Activated CD8-positive, alpha-beta T cell treated with anti-CD3 and anti-CD28 coated beads, Interleukin-2, amount 10 ng/mL, durations not matched to agents 7 days and 5 days (primary cell): Measurements from ENCODE around the gene CDC20. TPM values are rescaled to one million over a fixed set of nuclear protein-coding genes. Genes with fewer than 3 reads are reported as not detected.

Experiments
- ATAC-seq: fragments of 150-1000 bp; cut with Tn5 transposase; one replicate; pipeline ENCODE4 v1.10.0; 2021; ENCODE audit warnings: moderate library complexity
- CTCF ChIA-PET: fragments of 350-600 bp; sonication (Branson Sonifier 250); formaldehyde crosslinking; loops from one replicate; lab custom pipeline; 2021; ENCODE audit warnings: antibody characterized with exemption; lab: Charles Lee
- POLR2A ChIA-PET: fragments of 350-600 bp; sonication (Branson Sonifier 250); formaldehyde crosslinking; loops from one replicate; lab custom pipeline; 2021; ENCODE audit warnings: antibody characterized with exemption; lab: Charles Lee
- DNase-seq: peaks from one replicate; pipeline ENCODE4 v3.0.0-alpha.2; 2020
- H3K27ac Mint-ChIP-seq: one replicate; pipeline ENCODE4 v1.8.0; 2021; ENCODE audit warnings: mild to moderate bottlenecking, mixed read lengths
- H3K27me3 Mint-ChIP-seq: one replicate; pipeline ENCODE4 v1.8.0; 2021; ENCODE audit warnings: low read depth, mixed read lengths
- H3K36me3 Mint-ChIP-seq: one replicate; pipeline ENCODE4 v1.8.0; 2021; ENCODE audit warnings: low read depth, mixed read lengths
- H3K4me1 Mint-ChIP-seq: one replicate; pipeline ENCODE4 v1.8.0; 2021; ENCODE audit warnings: low read depth, mixed read lengths
- H3K4me3 Mint-ChIP-seq: one replicate; pipeline ENCODE4 v1.8.0; 2021; ENCODE audit warnings: mild to moderate bottlenecking, mixed read lengths
- H3K9me3 Mint-ChIP-seq: one replicate; pipeline ENCODE4 v1.8.0; 2022; ENCODE audit warnings: mixed read lengths; ENCODE audit not compliant: insufficient read depth
- total RNA-seq, 2 experiments: library from RNA; stranded (reverse); gene quantifications; one replicate each; pipeline ENCODE4 v1.2.3, GENCODE V29; 2021

The CDC20 gene
- total RNA-seq, 2 experiments from 2014 or later = 214 to 232 TPM

DNA sequence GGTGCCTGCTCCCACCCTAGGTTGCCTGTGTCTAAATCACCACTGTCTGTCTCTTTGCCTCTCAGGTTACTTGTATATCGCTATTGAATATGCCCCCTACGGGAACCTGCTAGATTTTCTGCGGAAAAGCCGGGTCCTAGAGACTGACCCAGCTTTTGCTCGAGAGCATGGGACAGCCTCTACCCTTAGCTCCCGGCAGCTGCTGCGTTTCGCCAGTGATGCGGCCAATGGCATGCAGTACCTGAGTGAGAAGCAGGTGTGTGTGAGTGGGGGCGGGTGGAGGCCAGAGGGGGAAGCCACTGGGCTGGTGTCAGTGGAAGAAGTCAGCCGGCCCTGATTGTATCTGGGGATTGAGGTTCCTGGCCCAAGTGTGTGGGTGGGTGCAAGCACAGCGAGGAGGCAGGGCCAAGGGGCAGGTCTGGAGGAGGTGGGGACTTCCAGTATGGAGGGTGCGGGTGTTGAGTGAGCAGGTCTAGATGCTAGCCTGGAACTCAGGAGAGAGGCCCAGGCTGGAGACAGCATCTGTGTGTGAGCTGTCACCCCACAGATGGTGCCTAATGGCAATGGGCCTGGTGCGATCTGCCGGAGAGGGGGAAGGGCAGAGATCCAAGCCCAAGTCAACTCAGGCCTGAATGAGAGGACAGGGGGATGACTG lies 40.8 kb upstream of the CDC20 start:
- no peak overlapping the region for H3K4me3 Mint-ChIP-seq
- no peaks in the 10 kb centered on the region for H3K4me1 Mint-ChIP-seq
- DNase-seq (no peak), ATAC-seq (no peak)
- CTCF ChIA-PET = no interaction called here
- H3K36me3 Mint-ChIP-seq = no peaks in the 10 kb centered on the region
- POLR2A ChIA-PET = no interaction called here
- H3K27me3 Mint-ChIP-seq = no peaks in the 10 kb centered on the region
- H3K9me3 Mint-ChIP-seq = no peaks in the 10 kb centered on the region
- no peak overlapping the region for H3K27ac Mint-ChIP-seq

DNA sequence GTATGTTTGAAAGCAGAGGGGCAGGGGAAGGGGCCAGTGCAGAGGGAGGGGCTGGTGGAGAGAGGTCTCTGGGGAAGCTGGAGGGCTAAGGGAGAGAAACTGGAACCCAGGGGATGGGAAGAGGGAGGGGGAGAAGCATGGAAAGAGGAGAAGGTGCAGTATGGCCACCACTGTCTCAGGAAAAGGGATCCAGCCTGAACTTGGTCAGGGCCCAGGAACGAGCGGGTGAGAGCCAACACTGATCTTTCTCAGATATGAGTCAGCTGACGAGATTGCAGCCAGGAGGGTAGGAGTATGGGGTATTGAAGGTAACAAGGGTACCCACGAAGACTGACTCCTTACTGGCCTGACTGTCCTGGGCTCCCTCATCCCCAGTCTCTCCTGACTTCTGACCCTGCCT lies 40.0 kb upstream of the CDC20 start:
- Mint-ChIP-seq H3K4me3 (no peak overlapping the region), H3K27me3 (no peaks in the 10 kb centered on the region), H3K4me1 (no peaks in the 10 kb centered on the region), H3K27ac (no peak overlapping the region), H3K36me3 (no peaks in the 10 kb centered on the region), H3K9me3 (no peaks in the 10 kb centered on the region)
- ChIA-PET POLR2A (no interaction called here), CTCF (no interaction called here)
- no peak for ATAC-seq
- DNase-seq = no peak

DNA sequence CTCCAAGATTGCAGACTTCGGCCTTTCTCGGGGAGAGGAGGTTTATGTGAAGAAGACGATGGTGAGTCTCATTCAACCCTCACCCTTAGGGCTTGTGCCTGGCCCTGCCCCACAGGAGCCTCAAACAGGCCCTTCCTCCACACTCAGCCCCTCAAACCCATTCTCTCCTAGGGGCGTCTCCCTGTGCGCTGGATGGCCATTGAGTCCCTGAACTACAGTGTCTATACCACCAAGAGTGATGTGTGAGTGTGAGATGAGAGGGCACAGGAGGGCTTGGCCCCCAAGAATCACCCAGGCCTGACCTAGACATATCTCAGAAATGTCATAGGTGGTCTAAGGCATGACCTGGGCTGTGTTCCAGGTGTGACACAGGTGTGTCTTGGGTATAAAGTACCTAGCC lies 39.5 kb upstream of the CDC20 start:
- Mint-ChIP-seq H3K4me3 (no peak overlapping the region), H3K27me3 (no peaks in the 10 kb centered on the region), H3K4me1 (no peaks in the 10 kb centered on the region), H3K36me3 (no peaks in the 10 kb centered on the region), H3K27ac (no peak overlapping the region), H3K9me3 (no peaks in the 10 kb centered on the region)
- ChIA-PET CTCF (no interaction called here), POLR2A (no interaction called here)
- ATAC-seq (no peak), DNase-seq (no peak)

DNA sequence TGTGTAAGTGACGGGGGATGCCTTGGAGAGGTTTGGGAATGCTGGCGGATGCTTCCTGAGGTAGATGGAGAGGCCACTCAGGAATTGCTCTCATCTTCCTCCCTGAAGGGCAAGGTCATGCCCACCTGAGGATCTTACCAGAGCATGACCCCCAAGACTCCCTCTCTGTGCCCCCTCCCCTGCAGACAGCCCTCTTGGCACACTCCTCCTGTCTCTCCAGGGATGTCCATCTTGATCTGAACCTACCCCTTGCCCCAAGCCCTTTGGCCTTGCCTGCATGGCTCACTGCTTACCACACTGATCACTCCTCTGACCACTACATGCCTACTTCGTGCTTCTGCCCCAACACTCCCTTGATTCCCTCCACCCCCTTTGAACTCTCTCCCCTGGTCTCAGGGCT lies 39.0 kb upstream of the CDC20 start:
- Mint-ChIP-seq H3K27me3 (no peaks in the 10 kb centered on the region), H3K27ac (no peak overlapping the region), H3K9me3 (peaks cover 3% of the 10 kb centered on the region), H3K4me3 (no peak overlapping the region), H3K4me1 (peaks cover 3% of the 10 kb centered on the region), H3K36me3 (peaks cover 2% of the 10 kb centered on the region)
- ATAC-seq (no peak), DNase-seq (no peak)
- CTCF ChIA-PET = no interaction called here
- POLR2A ChIA-PET = no interaction called here

DNA sequence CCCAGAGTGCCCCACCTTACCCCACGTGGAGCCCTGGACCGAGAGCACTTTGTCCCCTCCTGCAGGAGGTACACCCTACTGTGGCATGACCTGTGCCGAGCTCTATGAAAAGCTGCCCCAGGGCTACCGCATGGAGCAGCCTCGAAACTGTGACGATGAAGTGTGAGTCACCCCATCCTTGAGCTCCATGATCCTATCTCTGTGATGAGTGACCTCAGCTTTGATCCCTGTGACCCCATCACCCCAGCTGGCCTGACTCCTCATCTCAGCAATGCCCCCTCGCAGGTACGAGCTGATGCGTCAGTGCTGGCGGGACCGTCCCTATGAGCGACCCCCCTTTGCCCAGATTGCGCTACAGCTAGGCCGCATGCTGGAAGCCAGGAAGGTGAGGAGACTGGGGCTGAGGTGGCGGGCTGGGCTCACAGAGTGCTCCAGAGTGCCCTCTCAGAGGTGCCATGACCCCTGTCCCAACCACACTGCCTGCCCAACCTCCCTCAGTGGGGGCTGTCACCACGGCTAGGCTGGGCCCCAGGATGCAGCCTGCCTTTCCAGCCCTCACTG lies 37.4 kb upstream of the CDC20 start:
- no peak overlapping the region for H3K4me3 Mint-ChIP-seq
- CTCF ChIA-PET = no interaction called here
- H3K9me3 Mint-ChIP-seq = peaks cover 15% of the 10 kb centered on the region
- H3K27me3 Mint-ChIP-seq = no peaks in the 10 kb centered on the region
- ATAC-seq (no peak), DNase-seq (no peak)
- peaks cover 6% of the 10 kb centered on the region for H3K36me3 Mint-ChIP-seq
- H3K27ac Mint-ChIP-seq = no peak overlapping the region
- peaks cover 3% of the 10 kb centered on the region for H3K4me1 Mint-ChIP-seq
- POLR2A ChIA-PET = no interaction called here

DNA sequence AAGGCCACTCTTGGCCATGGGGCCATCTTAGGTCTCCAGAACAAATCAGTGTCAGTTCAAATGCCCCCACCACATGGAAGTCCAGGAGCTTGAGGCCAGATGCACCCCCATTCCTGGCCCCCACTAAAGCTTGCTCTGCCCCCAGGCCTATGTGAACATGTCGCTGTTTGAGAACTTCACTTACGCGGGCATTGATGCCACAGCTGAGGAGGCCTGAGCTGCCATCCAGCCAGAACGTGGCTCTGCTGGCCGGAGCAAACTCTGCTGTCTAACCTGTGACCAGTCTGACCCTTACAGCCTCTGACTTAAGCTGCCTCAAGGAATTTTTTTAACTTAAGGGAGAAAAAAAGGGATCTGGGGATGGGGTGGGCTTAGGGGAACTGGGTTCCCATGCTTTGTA lies 36.3 kb upstream of the CDC20 start:
- ATAC-seq (no peak), DNase-seq (no peak)
- Mint-ChIP-seq H3K27ac (no peak overlapping the region), H3K36me3 (peaks cover 6% of the 10 kb centered on the region), H3K4me3 (no peak overlapping the region), H3K4me1 (peaks cover 3% of the 10 kb centered on the region), H3K27me3 (no peaks in the 10 kb centered on the region), H3K9me3 (peaks cover 17% of the 10 kb centered on the region)
- CTCF ChIA-PET = no interaction called here
- POLR2A ChIA-PET = no interaction called here

DNA sequence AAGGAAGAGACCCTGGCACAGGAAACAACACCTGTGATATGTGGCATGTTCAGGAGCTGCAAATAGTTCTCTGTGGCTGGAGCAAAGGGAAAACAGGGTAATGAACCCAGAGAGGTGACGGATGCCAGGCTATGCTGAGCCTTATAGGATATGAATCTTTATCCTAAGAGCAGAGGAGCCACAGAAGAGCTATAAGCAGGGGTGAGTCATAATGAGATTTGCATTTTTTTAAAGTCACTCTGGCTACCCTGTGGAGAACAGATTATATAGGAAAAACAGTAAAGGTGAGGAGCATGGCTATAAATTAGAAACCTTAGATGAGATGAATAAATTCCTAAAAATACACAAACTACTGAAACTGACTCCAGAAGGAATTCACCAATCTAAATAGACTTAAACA lies 34.0 kb upstream of the CDC20 start:
- Mint-ChIP-seq H3K4me1 (peaks cover 5% of the 10 kb centered on the region), H3K9me3 (peaks cover 21% of the 10 kb centered on the region), H3K36me3 (peaks cover 6% of the 10 kb centered on the region), H3K27ac (no peak overlapping the region), H3K4me3 (no peak overlapping the region), H3K27me3 (no peaks in the 10 kb centered on the region)
- POLR2A ChIA-PET = no interaction called here
- ATAC-seq (no peak), DNase-seq (no peak)
- CTCF ChIA-PET = no interaction called here

DNA sequence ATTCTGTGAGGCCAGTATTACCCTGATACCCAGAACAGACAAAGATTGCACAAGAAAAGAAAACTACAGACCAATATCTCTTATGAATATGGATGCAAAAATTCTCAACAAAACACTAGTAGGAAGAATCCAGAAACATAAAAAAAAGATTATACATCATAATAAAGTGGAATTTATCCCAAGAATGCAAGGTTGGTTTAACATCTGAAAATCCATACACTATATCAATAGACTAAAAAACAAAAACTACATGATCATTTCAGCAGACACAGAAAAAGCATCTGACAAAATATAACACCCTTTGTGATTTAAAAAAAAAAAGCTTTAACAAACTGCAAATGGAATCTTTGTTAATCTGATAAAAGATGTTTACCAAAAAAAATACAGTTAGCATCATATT lies 33.4 kb upstream of the CDC20 start:
- ChIA-PET POLR2A (no interaction called here), CTCF (no interaction called here)
- Mint-ChIP-seq H3K27ac (no peak overlapping the region), H3K9me3 (peaks cover 21% of the 10 kb centered on the region), H3K4me3 (no peak overlapping the region), H3K36me3 (peaks cover 6% of the 10 kb centered on the region), H3K4me1 (peaks cover 11% of the 10 kb centered on the region), H3K27me3 (no peaks in the 10 kb centered on the region)
- no peak for DNase-seq
- ATAC-seq = no peak

DNA sequence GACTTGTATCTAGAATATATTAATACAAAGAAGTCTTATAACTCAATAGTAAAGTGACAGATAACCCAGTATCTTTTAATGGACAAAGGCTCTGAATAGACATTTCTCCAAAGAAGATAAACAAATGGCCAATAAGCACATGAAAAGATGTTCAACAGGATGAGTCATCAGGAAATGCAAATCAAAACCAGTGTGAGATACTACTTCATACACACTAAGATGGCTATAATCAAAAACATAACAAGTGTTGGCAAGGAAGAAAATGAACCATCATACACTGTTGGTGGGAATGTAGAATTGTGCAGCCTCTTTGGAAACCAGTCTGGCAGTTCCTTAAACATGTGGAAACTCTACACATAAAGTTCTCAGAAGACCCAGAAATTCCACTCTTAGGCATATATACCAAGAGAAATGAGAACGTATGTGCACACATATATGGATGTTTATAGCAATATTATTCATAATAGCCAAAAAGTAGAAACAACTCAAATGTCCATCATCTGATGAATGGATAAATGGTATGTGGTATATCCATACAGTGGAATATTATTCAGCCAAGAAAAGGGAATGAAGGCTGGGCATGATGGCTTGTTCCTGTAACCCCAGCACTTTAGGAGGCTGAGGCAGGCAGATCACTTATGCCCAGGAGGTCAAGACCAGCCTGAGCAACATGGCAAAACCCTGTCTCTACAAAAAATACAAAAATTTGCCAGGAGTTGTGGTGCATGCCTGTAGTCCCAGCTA lies 31.1 kb upstream of the CDC20 start:
- ATAC-seq (no peak), DNase-seq (no peak)
- Mint-ChIP-seq H3K27me3 (no peaks in the 10 kb centered on the region), H3K9me3 (peaks cover 21% of the 10 kb centered on the region), H3K4me1 (peaks cover 13% of the 10 kb centered on the region), H3K36me3 (peaks cover 6% of the 10 kb centered on the region), H3K27ac (no peak overlapping the region), H3K4me3 (no peak overlapping the region)
- ChIA-PET CTCF (no interaction called here), POLR2A (no interaction called here)

DNA sequence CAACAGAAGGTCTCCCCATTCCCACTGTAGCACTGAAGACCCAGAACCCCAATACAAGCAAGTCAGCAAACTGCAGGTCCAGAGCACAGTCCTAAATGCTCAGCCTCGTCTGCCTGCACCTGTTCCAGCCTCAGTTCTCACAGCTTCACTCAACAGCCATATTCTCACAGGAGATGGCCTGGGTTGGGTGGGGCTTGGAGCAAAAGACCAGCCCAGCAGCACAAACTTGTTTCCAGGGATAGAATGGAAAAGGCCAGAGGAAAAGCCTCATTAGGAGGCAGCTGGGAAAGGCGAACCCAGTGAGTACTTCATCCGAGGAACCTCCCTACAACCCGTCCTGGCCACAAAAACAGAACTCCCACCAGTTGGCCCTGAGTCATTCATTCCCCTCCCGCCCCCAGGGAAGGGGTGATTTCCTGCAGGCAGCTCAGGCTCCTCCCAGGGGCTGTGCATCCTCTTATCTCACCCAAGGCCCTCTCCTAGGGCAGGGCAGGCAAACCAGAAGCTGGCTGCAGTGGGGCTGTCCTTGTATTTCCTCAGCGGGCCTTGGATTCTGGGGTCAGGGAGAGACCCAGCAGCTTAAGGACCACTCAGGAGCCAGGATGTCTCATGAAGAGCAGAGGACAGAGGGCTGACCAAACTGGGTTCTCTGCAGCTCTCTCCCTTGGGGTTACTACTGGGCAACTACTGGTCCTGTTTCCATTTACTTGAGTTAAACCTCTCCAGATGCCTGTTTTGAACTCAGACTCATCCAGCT lies 28.6 kb upstream of the CDC20 start:
- H3K27me3 Mint-ChIP-seq = no peaks in the 10 kb centered on the region
- ChIA-PET CTCF (interaction anchor here (1.7 kb wide), 1 partner anchor 84 kb away, joined by 4 read pairs; no protein-coding TSS in a partner anchor), POLR2A (interaction anchor here (0.7 kb wide), 1 partner anchor 44 kb away, joined by 3 read pairs; no protein-coding TSS in a partner anchor)
- H3K9me3 Mint-ChIP-seq = peaks cover 13% of the 10 kb centered on the region
- H3K4me3 Mint-ChIP-seq = no peak overlapping the region
- DNase-seq (no peak), ATAC-seq (no peak)
- peaks cover 10% of the 10 kb centered on the region for H3K4me1 Mint-ChIP-seq
- H3K36me3 Mint-ChIP-seq = peaks cover 2% of the 10 kb centered on the region
- H3K27ac Mint-ChIP-seq = no peak overlapping the region

DNA sequence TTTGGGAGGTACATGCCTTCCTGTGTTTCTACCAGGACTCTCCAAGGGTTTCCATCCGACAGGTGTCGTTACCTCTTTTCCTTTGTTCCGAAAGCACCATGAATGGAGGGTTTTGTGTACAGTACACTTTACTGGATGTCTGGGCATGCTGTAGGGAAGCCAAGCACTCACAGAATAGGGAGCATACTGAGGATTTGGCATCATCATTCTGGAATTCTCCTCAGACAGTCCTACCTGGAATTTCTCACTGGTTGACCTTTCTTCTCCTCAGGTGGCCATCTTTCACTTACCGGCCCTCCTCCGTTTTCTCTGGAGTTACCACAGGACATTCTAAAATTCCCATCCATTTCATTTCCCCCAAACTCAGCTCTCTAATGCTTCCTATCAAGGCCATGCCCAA lies 27.1 kb upstream of the CDC20 start:
- Mint-ChIP-seq H3K9me3 (peaks cover 6% of the 10 kb centered on the region), H3K27me3 (no peaks in the 10 kb centered on the region), H3K4me3 (no peak overlapping the region), H3K27ac (no peak overlapping the region), H3K4me1 (peaks cover 10% of the 10 kb centered on the region), H3K36me3 (no peaks in the 10 kb centered on the region)
- ChIA-PET POLR2A (no interaction called here), CTCF (no interaction called here)
- ATAC-seq = no peak
- DNase-seq = no peak
